Immature natural killer cell (primary cell): ENCODE measurements around the gene MDH2. TPM values are rescaled to one million over a fixed set of nuclear protein-coding genes. Genes with fewer than 3 reads are reported as not detected.
"Not testable (repeated sequence)": the region's sequence is repeated elsewhere in the genome, so short reads cannot be mapped to it uniquely, and the experiment has no call there.

Experiments
- DNase-seq, 3 donors: peaks; one replicate each; pipeline ENCODE4 v3.0.0; 2022; ENCODE audit warnings: mixed read lengths in 1 of 3
- H3K27ac Mint-ChIP-seq, 6 donors: one replicate each; pipeline ENCODE4 v1.8.0; 2020; ENCODE audit warnings: mixed read lengths in 6 of 6, mild to moderate bottlenecking in 5 of 6, inconsistent platforms in 4 of 6, moderate library complexity in 3 of 6
- H3K27me3 Mint-ChIP-seq, 3 donors: one replicate each; pipeline ENCODE4 v1.8.0; 2020 to 2021; ENCODE audit warnings: low read depth in 3 of 3, mild to moderate bottlenecking in 3 of 3, mixed read lengths in 3 of 3, moderate library complexity in 3 of 3, inconsistent platforms in 1 of 3
- H3K36me3 Mint-ChIP-seq, 3 donors: one replicate each; pipeline ENCODE4 v1.8.0; 2020; ENCODE audit warnings: mixed read lengths in 3 of 3, inconsistent platforms in 2 of 3, mild to moderate bottlenecking in 2 of 3
- H3K4me1 Mint-ChIP-seq, 2 donors: one replicate each; pipeline ENCODE4 v1.8.0; 2020; ENCODE audit warnings: inconsistent platforms in 2 of 2, mild to moderate bottlenecking in 2 of 2, mixed read lengths in 2 of 2, moderate library complexity in 1 of 2
- H3K4me3 Mint-ChIP-seq, 5 donors: one replicate each; pipeline ENCODE4 v1.8.0; 2020; ENCODE audit warnings: mild to moderate bottlenecking in 5 of 5, mixed read lengths in 5 of 5, inconsistent platforms in 3 of 5, moderate library complexity in 3 of 5
- H3K9me3 Mint-ChIP-seq, 6 donors: one replicate each; pipeline ENCODE4 v1.8.0; 2020; ENCODE audit warnings: mild to moderate bottlenecking in 6 of 6, mixed read lengths in 6 of 6, inconsistent platforms in 4 of 6, moderate library complexity in 3 of 6
- polyA plus RNA-seq, 3 donors: library from polyadenylated mRNA; unstranded; fragments of 300-500 nt; fragmentation: Illumina TruSeq; gene quantifications; one replicate each; pipeline ENCODE4 v1.2.3, GENCODE V29; 2021

The MDH2 gene
- polyA plus RNA-seq, 3 donors from 2014 or later = 154 to 180 (median 161) TPM

DNA sequence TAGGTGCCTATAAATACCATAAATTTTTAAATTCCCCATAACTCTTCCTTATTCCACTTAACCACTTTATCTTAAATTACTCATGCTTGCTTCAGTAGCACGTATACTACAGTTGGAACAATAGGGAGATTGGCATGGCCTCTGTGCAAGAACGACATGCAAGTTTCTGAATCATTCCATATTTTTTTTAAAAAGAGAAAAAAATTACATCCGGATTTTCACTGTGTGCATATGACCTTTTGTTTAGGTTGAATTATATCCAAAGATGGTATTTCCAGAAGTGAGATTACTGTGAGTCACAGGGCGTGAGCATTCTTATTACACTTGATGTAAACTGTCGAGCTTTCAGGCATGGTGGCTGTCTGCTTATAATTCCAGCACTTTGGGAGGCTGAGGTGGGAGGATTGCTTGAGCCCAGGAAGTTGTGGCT is 39.5 kb downstream of the MDH2 start:
- DNase-seq, H3K4me1 Mint-ChIP-seq, H3K27me3 Mint-ChIP-seq, H3K4me3 Mint-ChIP-seq, H3K9me3 Mint-ChIP-seq, H3K36me3 Mint-ChIP-seq, H3K27ac Mint-ChIP-seq: not testable (repeated sequence)

DNA sequence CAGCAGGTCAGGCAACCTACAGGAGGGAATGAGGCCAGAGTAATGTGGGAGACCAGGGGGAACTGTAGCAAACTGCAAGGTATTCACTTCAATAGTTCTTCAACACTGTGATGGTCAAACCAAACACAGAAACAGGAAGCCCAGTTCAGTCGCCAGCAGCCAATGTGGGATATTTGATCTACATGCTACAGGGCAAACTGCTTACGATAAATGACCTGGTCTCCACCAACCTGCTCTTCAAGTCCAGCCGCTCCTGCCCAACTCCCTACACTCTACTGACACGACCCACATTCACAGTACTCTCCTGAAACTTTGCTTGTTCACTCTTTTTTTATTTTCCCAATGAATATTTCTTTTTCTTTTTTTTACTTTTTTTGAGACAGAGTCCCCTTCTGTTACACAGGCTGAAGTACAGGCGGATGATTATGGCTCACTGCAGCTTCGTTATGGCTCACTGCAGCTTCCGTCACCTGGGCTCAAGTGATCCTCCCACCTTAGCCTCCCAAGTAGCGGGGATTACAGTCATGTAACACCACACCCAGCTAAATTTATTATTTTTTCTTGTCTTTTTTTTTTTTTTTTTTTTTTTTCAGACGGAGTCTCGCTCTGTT is 42.1 kb downstream of the MDH2 start:
- DNase-seq = no peak
- no peaks in the 10 kb centered on the region for H3K4me1 Mint-ChIP-seq
- no peak overlapping the region for H3K4me3 Mint-ChIP-seq
- peaks cover 2 to 4% (median 4%) of the 10 kb centered on the region in 3 donors for H3K27me3 Mint-ChIP-seq
- H3K36me3 Mint-ChIP-seq = no peaks in the 10 kb centered on the region
- H3K27ac Mint-ChIP-seq = no peak overlapping the region
- no peaks in the 10 kb centered on the region for H3K9me3 Mint-ChIP-seq

DNA sequence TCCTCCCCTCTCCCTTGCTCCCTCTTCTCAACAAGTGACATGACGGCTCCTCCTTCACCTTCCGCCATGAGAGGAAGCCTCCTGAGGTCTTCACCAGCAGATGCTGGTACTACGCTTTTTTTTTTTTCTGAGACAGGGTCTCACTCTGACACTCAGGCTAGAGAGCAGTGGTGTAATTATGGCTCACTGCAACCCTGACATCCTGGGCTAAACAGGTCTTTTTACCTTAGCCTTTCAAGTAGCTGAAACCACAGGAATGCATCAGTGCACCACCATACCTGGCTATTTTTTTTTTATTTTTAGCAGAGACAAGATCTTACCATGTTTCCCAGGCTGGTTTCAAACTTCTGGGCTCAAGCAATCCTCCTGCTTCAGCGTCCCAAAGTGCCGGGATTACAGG is 43.6 kb downstream of the MDH2 start:
- Mint-ChIP-seq H3K4me1 (no peaks in the 10 kb centered on the region), H3K27ac (no peak overlapping the region), H3K9me3 (no peaks in the 10 kb centered on the region), H3K36me3 (no peaks in the 10 kb centered on the region), H3K4me3 (no peak overlapping the region), H3K27me3 (peaks cover 2 to 4% (median 4%) of the 10 kb centered on the region in 3 donors)
- DNase-seq = no peak

DNA sequence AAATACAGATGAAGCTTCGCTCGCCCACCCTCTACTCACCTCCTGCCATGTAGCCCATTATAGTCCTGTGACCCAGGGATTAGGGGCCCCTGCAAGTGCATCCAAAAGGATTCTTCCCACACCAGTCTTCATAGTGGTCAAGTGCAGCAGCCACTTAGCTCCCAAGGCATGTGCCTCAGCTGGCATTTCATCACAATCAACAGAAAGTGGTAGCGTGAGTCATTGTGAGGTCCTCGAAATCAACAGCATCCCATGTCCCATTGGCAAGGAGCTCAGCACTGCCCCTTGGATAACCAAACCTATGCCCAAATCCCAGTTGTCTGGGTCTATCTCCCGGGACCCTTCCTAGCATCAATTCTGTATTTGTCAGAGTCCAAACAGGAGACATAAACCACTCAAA is 45.6 kb downstream of the MDH2 start:
- H3K27ac Mint-ChIP-seq, H3K27me3 Mint-ChIP-seq, H3K9me3 Mint-ChIP-seq: not testable (repeated sequence)

DNA sequence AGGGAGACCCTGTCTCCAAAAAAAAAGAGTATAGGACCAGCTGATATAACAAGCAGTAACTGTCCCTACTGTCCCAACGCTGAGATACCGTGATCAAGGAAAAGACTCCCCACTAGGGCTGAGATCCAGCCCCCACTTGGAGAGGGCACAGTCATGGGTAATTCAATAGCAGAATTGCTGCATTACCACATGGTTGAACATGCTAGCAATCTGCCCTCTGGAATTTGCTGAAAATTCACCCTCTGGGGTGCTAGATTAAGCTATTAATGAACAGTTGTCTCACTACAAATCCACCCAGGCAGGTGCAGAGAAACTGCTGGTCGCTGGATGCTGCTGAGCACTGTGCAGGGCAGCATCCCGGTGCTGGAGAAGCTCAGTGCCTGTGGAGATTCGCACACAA is 46.4 kb downstream of the MDH2 start:
- not testable (repeated sequence) for H3K4me1 Mint-ChIP-seq, H3K36me3 Mint-ChIP-seq, H3K27ac Mint-ChIP-seq, H3K9me3 Mint-ChIP-seq, H3K4me3 Mint-ChIP-seq, H3K27me3 Mint-ChIP-seq, DNase-seq

More for the DNA sequence above, 45.6 kb downstream of the MDH2 start:
- not testable (repeated sequence) for DNase-seq, H3K4me3 Mint-ChIP-seq, H3K36me3 Mint-ChIP-seq, H3K4me1 Mint-ChIP-seq

DNA sequence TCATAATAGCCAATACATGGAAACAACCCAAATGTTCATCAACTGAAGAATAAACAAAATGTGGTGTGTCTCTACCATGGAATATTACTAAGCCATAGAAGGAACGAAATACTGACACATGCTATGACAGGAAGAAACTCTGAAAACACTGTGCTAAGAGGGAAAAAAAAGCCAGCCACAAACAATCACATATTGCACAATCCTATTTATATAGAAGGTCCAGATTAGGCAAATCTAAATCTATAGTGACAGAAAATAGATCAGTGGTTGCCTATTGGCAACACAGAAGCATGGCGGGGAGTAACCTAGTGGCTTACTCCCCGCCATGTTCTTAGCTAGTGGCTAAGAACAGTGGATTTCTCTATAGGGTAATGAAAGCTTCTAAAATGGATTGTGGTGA is 48.0 kb downstream of the MDH2 start:
- Mint-ChIP-seq H3K4me1 (no peaks in the 10 kb centered on the region), H3K27me3 (peaks cover 2 to 4% (median 3%) of the 10 kb centered on the region in 3 donors), H3K27ac (no peak overlapping the region), H3K36me3 (no peaks in the 10 kb centered on the region), H3K4me3 (no peak overlapping the region), H3K9me3 (no peaks in the 10 kb centered on the region)
- no peak for DNase-seq

DNA sequence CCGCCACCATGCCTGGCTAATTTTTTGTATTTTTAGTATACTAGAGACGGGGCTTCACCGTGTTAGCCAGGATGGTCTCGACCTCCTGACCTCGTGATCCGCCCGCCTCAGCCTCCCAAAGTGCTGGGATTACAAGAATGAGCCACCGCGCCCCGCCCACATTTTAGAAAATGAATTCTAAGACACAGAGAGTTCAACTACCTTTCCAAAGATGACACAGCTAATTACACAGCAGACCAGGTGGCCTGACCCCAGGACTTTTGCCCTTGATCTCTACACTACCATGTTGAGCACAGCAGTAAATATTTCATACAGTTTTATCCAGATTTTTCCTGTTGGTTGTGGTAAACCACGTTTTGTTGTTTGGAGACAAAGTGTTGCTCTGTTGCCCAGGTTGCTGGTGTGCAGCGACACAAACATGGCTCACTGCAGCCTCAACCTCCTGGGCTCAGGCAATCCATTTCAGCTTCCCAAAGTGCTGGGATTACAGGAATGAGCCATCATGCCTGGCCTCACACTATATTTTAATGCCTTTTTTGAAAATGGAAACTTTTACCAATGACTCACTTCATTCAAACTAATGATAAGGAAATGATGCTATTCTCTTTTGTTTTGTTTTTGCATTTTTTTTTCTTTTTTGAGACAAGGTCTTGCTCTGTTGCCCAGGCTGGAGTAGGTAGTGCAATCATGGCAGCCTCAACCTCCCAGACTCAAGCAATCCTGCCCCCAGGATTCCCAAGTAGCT is 54.0 kb downstream of the MDH2 start:
- DNase-seq, H3K27ac Mint-ChIP-seq, H3K27me3 Mint-ChIP-seq, H3K36me3 Mint-ChIP-seq, H3K4me3 Mint-ChIP-seq, H3K9me3 Mint-ChIP-seq, H3K4me1 Mint-ChIP-seq: not testable (repeated sequence)

DNA sequence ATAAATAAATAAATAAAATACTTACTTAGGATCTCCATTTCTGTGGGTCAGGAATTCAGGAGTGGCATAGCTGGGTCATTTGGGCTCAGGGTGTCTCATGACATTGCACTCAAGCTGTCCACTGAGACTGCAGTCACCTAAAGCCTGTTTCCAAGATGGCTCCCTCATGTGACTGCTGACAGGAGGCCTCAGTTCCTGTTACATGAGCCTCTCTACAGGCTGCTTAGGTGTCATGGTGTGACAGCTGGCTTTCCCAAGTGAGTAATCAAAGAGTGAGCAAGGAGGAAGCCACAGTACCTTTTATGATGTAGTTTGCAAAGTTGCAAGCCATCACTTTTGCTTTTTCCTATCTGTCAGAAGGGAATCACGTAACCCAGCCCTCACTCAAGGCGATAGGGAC is 55.9 kb downstream of the MDH2 start:
- DNase-seq, H3K9me3 Mint-ChIP-seq, H3K4me1 Mint-ChIP-seq, H3K27me3 Mint-ChIP-seq, H3K27ac Mint-ChIP-seq, H3K4me3 Mint-ChIP-seq, H3K36me3 Mint-ChIP-seq: not testable (repeated sequence)

DNA sequence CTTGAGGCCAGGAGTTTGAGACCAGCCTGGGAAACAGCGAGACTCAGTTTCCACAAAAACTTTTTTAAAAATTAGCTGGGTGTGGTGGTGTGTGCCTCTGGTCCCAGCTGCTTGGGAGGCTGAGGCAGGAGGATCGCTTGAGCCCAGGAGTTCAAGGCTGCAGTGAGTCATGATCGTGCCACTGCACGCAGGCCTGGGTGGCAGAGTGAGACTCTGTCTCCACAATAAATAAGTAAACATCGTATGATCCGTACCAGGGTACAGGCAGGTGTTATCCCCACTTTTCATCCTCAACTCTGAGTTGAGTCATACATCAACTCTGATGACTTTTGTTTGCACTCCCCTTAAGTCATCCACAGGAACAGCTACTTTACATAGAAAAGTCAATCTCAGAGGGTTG is 58.2 kb downstream of the MDH2 start:
- not testable (repeated sequence) for H3K27me3 Mint-ChIP-seq, DNase-seq, H3K4me1 Mint-ChIP-seq, H3K4me3 Mint-ChIP-seq, H3K9me3 Mint-ChIP-seq, H3K36me3 Mint-ChIP-seq, H3K27ac Mint-ChIP-seq

DNA sequence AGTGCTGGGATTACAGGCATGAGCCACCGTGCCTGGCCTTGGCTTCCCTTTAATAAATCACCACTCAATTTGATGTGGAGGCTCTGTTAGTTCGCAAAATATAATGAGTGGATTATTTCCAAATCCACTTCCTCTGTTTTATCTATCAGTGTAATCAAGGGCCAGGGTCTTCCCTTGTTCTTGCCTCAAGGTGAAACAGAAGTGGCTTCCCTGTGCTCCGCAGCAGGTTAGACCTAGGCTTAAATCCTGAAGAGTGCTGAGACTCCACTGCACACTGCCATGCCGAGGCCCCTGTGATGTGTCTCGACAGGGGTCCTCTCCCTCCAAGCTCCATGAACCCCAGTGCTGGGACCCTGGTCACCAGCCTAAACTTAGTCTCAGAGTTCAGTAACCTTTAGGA is 59.0 kb downstream of the MDH2 start:
- Mint-ChIP-seq H3K27me3 (peaks cover 0 to 4% (median 0%) of the 10 kb centered on the region in 3 donors), H3K4me1 (no peaks in the 10 kb centered on the region)

DNA sequence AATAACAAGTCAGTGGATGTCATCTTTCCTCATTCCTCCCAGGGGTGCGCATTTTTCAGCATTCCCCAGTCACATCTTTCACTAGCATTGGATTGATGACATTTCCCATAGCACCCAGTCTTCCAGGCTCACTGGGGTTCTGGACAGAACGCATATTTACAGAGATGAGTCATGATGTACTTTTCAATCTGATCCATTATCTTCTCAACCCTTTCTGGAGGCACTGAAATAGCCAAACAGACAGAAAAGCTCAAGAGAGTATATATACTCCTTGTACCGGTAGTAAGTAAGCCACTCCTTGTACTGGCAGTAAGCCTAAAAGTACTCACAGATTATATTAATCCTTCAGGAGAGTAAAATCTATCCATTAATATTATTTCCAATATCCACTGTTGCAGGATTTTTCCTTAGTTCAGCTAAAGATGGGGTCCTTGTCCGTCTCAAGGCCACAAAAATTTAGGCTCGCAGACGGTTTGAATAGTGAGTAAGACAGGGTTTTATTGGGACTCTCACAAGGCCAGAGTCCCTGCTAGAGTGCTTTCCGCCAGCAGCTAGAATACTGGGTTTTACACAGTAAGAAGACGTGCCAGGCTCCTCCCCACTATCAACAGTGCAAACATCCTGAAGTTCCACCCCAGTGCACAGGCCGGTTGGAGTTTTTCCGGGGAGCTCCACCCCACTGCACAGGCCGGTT is 60.8 kb downstream of the MDH2 start:
- Mint-ChIP-seq H3K27me3 (peaks cover 0 to 6% (median 0%) of the 10 kb centered on the region in 3 donors), H3K36me3 (no peaks in the 10 kb centered on the region), H3K27ac (no peak overlapping the region), H3K4me1 (no peaks in the 10 kb centered on the region), H3K4me3 (no peak overlapping the region), H3K9me3 (no peaks in the 10 kb centered on the region)
- no peak for DNase-seq

More for the DNA sequence above, 59.0 kb downstream of the MDH2 start:
- Mint-ChIP-seq H3K4me3 (no peak overlapping the region), H3K36me3 (no peaks in the 10 kb centered on the region), H3K9me3 (no peaks in the 10 kb centered on the region), H3K27ac (no peak overlapping the region)
- DNase-seq = no peak

DNA sequence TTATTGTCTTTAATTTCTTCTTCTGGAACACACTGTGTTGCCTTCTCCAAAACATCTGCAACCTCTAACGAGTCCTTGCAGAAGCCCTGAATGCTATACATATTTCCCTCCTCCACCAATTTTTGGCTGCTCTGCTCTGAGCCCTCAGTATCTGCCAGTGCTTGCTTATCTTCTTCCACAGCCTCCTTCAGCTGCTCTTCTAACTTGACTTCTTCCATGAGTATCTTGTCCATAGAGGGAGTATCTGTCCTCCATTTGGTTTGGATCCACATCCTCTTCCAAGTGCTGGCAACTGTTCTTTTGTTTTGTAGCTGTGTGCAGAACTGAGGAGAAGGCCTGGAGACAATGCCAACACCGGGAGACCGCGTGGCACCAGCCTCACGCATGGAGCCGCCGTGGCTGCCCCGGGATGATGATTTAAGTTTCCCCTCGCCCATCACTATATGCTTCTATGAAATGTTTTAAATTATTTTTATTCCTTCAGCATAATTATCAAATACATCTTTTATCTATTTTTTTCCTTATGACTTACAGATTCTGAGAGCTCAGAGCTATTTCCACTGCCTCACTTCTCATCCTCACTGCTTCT is 65.2 kb downstream of the MDH2 start:
- H3K36me3 Mint-ChIP-seq, DNase-seq, H3K9me3 Mint-ChIP-seq, H3K27ac Mint-ChIP-seq, H3K4me3 Mint-ChIP-seq, H3K4me1 Mint-ChIP-seq, H3K27me3 Mint-ChIP-seq: not testable (repeated sequence)

DNA sequence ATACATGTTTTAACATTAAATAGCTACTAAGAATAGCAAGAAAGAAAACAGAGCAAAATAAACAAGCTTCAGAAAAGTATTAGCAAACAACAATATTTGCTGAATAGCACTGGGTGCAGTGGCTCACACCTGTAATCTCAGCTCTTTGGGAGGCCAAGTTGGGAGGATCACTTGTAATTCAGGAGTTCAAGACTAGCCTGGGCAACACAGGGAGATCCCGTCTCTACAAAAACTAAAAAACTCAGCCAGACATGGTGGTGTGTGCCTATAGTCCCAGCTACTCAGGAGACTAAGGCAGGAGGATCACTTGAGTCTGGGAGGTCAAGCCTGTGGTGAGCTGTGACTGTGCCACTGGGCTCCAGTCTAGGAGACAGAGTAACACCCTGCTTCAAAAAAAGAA is 66.8 kb downstream of the MDH2 start:
- not testable (repeated sequence) for H3K4me3 Mint-ChIP-seq, H3K9me3 Mint-ChIP-seq, H3K4me1 Mint-ChIP-seq, H3K27ac Mint-ChIP-seq, H3K27me3 Mint-ChIP-seq, H3K36me3 Mint-ChIP-seq, DNase-seq
